K562 (cell line): ENCODE data around the gene ALS2CL. TPM values are rescaled to one million over a fixed set of nuclear protein-coding genes. Genes with fewer than 3 reads are reported as not detected.
A peak's percentile ranks its signal among the peaks of the same experiment; 100 is the strongest.

Source experiments
- ATAC-seq: fragments of 200-7000 bp; cut with Tn5 transposase; 3 replicates; pipeline ENCODE4 v1.9.1; 2020; ENCODE audit warnings: moderate library complexity
- BruUV-seq: library from RNA; stranded (reverse); fragments of 400-500 nt; replicated peaks from 2 replicates; lab custom pipeline; 2021; lab: Mats Ljungman, UMichigan
- CTCF ChIA-PET: fragments of 300-600 bp; formaldehyde crosslinking; extraction: SDS; loops from one replicate; lab custom pipeline; 2021; ENCODE audit warnings: low intra/inter-chr PET ratio; lab: Yijun Ruan, JAX
- POLR2A ChIA-PET: fragments of 300-600, 350-650 bp; sonication (Branson Sonifier 250); formaldehyde crosslinking; extraction: SDS; loops from one replicate; lab custom pipeline; 2021; ENCODE audit warnings: antibody characterized with exemption, inconsistent platforms; lab: Yijun Ruan, JAX
- DNase-seq, 4 experiments: peaks; one replicate each; pipeline versions ENCODE4 v3.0.0 to v3.0.0-alpha.2; 2011 to 2018; ENCODE audit warnings: low spot score in 3 of 4, mixed read lengths in 3 of 4; ENCODE audit errors: extremely low read depth in 1 of 4
- FAIRE-seq: peaks from 2 replicates; lab custom pipeline; 2011; peaks lifted over from hg19 to GRCh38; lab: Jason Lieb, UNC
- H2AFZ ChIP-seq: 2 replicates; pipeline ENCODE4 v1.6.0; 2011; ENCODE audit warnings: low read depth, low read length, control low read depth, inconsistent platforms
- H3K27ac ChIP-seq: fragments of 200-600 bp; 3 replicates; pipeline ENCODE4 v1.8.0; 2011; ENCODE audit warnings: low read depth, mild to moderate bottlenecking, control low read depth, inconsistent platforms, low read length, moderate library complexity, mixed read lengths; ENCODE audit errors: extremely low read depth
- H3K27me3 ChIP-seq, 2 experiments: fragments of 300-600 bp in 1 of 2; 2 replicates in 1 of 2; 3 replicates in 1 of 2; pipeline versions ENCODE4 v1.6.0 to v1.8.0; 2011; ENCODE audit warnings: inconsistent platforms in 2 of 2, low read length in 2 of 2, mild to moderate bottlenecking in 1 of 2, mixed read lengths in 1 of 2, moderate library complexity in 1 of 2; ENCODE audit not compliant: control insufficient read depth in 2 of 2, insufficient read depth in 2 of 2
- H3K36me3 ChIP-seq: fragments of 300-600 bp; 3 replicates; pipeline ENCODE4 v1.8.0; 2011; ENCODE audit warnings: mild to moderate bottlenecking, low read length, inconsistent platforms; ENCODE audit not compliant: control insufficient read depth, insufficient read depth
- H3K4me1 ChIP-seq, 2 experiments: fragments of 200-600 bp in 1 of 2; replicated peaks in 1 of 2; 2 replicates in 1 of 2; 3 replicates in 1 of 2; pipeline versions ENCODE4 v1.5.1 to v1.8.0; 2011; ENCODE audit warnings: inconsistent platforms in 2 of 2, low read length in 2 of 2, mild to moderate bottlenecking in 1 of 2, mixed read lengths in 1 of 2, moderate library complexity in 1 of 2; ENCODE audit not compliant: control insufficient read depth in 2 of 2, insufficient read depth in 2 of 2
- H3K4me2 ChIP-seq: 2 replicates; pipeline ENCODE4 v1.6.1; 2011; ENCODE audit warnings: low read length, control low read depth, inconsistent platforms, mixed read lengths; ENCODE audit not compliant: insufficient read depth
- H3K4me3 ChIP-seq: fragments of 200-600 bp; sonication (generic), shearing (Covaris generic); 2 replicates; pipeline ENCODE4 v1.5.1; 2016; ENCODE audit warnings: control low read depth, inconsistent platforms
- H3K79me2 ChIP-seq: fragments of 200-600 bp; 3 replicates; pipeline ENCODE4 v1.8.0; 2011; ENCODE audit warnings: low read length, inconsistent platforms; ENCODE audit not compliant: control insufficient read depth, insufficient read depth
- H3K9ac ChIP-seq, 2 experiments: 2 replicates each; pipeline versions ENCODE4 v1.6.0 to v1.6.1; 2011; ENCODE audit warnings: low read depth in 2 of 2, low read length in 2 of 2, control low read depth in 1 of 2, inconsistent platforms in 1 of 2, mild to moderate bottlenecking in 1 of 2, mixed read lengths in 1 of 2; ENCODE audit not compliant: insufficient read depth in 1 of 2
- H3K9me1 ChIP-seq: one replicate; pipeline ENCODE4 v1.6.0; 2011; ENCODE audit warnings: inconsistent platforms, mild to moderate bottlenecking, low read length, moderate library complexity; ENCODE audit not compliant: control insufficient read depth, insufficient read depth
- H3K9me3 ChIP-seq: replicated peaks from 2 replicates; pipeline ENCODE4 v1.5.1; 2011; ENCODE audit warnings: low read depth, low read length, inconsistent platforms; ENCODE audit not compliant: control insufficient read depth, insufficient read depth
- H4K20me1 ChIP-seq: replicated peaks from 2 replicates; pipeline ENCODE4 v1.6.1; 2011; ENCODE audit warnings: low read length, inconsistent platforms, mixed read lengths; ENCODE audit not compliant: control insufficient read depth, insufficient read depth
- CGGBP1 ChIP-seq: fragments of 250-450 bp; sonication (Bioruptor Pico); IDR thresholded peaks from 2 replicates; pipeline ENCODE4 v1.9.0; 2021; ENCODE audit warnings: mild to moderate bottlenecking
- MITF ChIP-seq: IDR thresholded peaks from 2 replicates; pipeline ENCODE4 v1.6.1; 2014; ENCODE audit warnings: antibody characterized with exemption
- POLR3A ChIP-seq: IDR thresholded peaks from 2 replicates; pipeline ENCODE4 v1.6.1; 2011; ENCODE audit warnings: borderline replicate concordance, mild to moderate bottlenecking, moderate library complexity; ENCODE audit not compliant: insufficient read length, insufficient read depth; ENCODE audit errors: extremely low read depth
- SIN3B ChIP-seq: fragments of 450-650 bp; IDR thresholded peaks from 2 replicates; pipeline ENCODE4 v1.6.1; 2017; ENCODE audit warnings: low read depth, mild to moderate bottlenecking, moderate library complexity
- SMC3 ChIP-seq: conservative IDR thresholded peaks from 2 replicates; pipeline ENCODE4 v1.6.1; 2011; ENCODE audit warnings: low read depth, low read length, improper control_type of control experiment; ENCODE audit not compliant: insufficient read depth
- TARDBP ChIP-seq: fragments of 450-650 bp; IDR thresholded peaks from 2 replicates; pipeline ENCODE4 v1.6.1; 2016
- TRIM24 ChIP-seq, 2 experiments: fragments of 450-650 bp; IDR thresholded peaks; 2 replicates each; pipeline ENCODE4 v1.6.1; 2016
- WHSC1 ChIP-seq: IDR thresholded peaks from one replicate; pipeline ENCODE4 v1.6.1; 2012; ENCODE audit warnings: low read length, control low read depth, inconsistent platforms
- ZMIZ1 ChIP-seq, 2 experiments: fragments of 150-350 bp in 1 of 2; IDR thresholded peaks; 2 replicates each; pipeline ENCODE4 v1.6.1; 2012 to 2016; ENCODE audit warnings: low read depth in 2 of 2, low read length in 2 of 2, mild to moderate bottlenecking in 1 of 2, moderate library complexity in 1 of 2
- ZNF140 ChIP-seq: fragments of 250-450 bp; sonication (Bioruptor Pico); IDR thresholded peaks from 2 replicates; pipeline ENCODE4 v1.8.0; 2021; ENCODE audit warnings: moderate library complexity, mild to moderate bottlenecking, inconsistent platforms
- ZNF165 ChIP-seq: fragments of 250-450 bp; sonication (Bioruptor Pico); IDR thresholded peaks from 2 replicates; pipeline ENCODE4 v1.4.0; 2020; ENCODE audit warnings: borderline replicate concordance
- ZNF79 ChIP-seq: fragments of 250-450 bp; sonication (Bioruptor Pico); IDR thresholded peaks from 2 replicates; pipeline ENCODE4 v1.4.0; 2020; ENCODE audit warnings: low read depth, mild to moderate bottlenecking, moderate library complexity
- WGBS: fragments of 100-300 bp; shearing (Covaris generic); methylation state at CpG from one replicate; pipeline ENCODE4 v1.1.6; 2016; ENCODE audit warnings: low coverage, mixed read lengths; ENCODE audit not compliant: insufficient coverage; ENCODE audit errors: missing lambda C conversion rate; 5-methylcytosine and 5-hydroxymethylcytosine counted together
- in situ Hi-C: fragments of 300-500 bp; cut with MboI; formaldehyde crosslinking; loops from 4 replicates; pipeline ENCODE4 v1.15.0; 2018; ENCODE audit warnings: inconsistent platforms, mixed read lengths
- intact Hi-C: fragments of 100-400 bp; cut with micrococcal nuclease; formaldehyde crosslinking; loops from 2 replicates; pipeline ENCODE4 v1.14.2; 2022
- polyA plus RNA-seq, 8 experiments: library from polyadenylated mRNA; depleted of rRNA in 4 of 8; stranded (reverse) in 5 of 8; unstranded in 3 of 8; fragments of >200 nt; fragmentation: Nextera tagmentation in 2 of 8; fragmentation: Illumina TruSeq in 1 of 8; extraction: Ambion mirVana in 2 of 8; extraction: Trizol in 1 of 8; gene quantifications; 2 replicates each; pipeline versions ENCODE4 v1.2.1 to v1.2.3, GENCODE V29; 2011 to 2014; ENCODE audit warnings: inconsistent platforms in 1 of 8, missing spikeins in 1 of 8
- total RNA-seq, 7 experiments: library from RNA; depleted of rRNA in 6 of 7; stranded (reverse); fragments of >200 nt in 6 of 7; fragmentation: Illumina TruSeq in 2 of 7; extraction: Trizol in 2 of 7; gene quantifications; 2 replicates each; pipeline versions ENCODE4 v1.2.1 to v1.2.3, GENCODE V29; 2011 to 2021; ENCODE audit warnings: low replicate concordance in 1 of 7

The ALS2CL gene
- total and polyA plus RNA-seq, 9 of the 15 experiments (the other 6 are each of a cell fraction or from before 2014, with no cell fraction given) = 0.03 to 0.13 (median 0.05) TPM; not detected in 3

- Histone ChIP-seq H2AFZ (no peak overlapping the region), H3K27me3 (peaks cover 10 to 49% of the 10 kb centered on the region in 2 experiments), H3K9me1 (no peaks in the 10 kb centered on the region), H3K79me2 (no peaks in the 10 kb centered on the region), H3K36me3 (no peaks in the 10 kb centered on the region), H3K4me3 (no peak overlapping the region), H3K4me2 (no peak overlapping the region), H3K27ac (no peak overlapping the region), H3K9ac (no peak overlapping the region), H4K20me1 (peaks cover 6% of the 10 kb centered on the region; the same call in 1 of the 2 replicates), H3K9me3 (no peaks in the 10 kb centered on the region), H3K4me1 (no peaks in the 10 kb centered on the region)
- ATAC-seq = peak; percentile 54
- intact Hi-C loops (no loop called here), in situ Hi-C loops (no loop called here)
- TF ChIP-seq CGGBP1 (CRISPR knock-in tag) = no peak
- no peak for TF ChIP-seq WHSC1
- TF ChIP-seq SMC3 = no peak
- TF ChIP-seq ZNF165 = no peak
- TF ChIP-seq ZMIZ1 (IDR thresholded peaks at IDR 0.05; ENCODE audit: low read depth in 2 of 2, low read length in 2 of 2) = no peak
- no peak for TF ChIP-seq POLR3A
- no peak for TF ChIP-seq TRIM24 (IDR thresholded peaks at IDR 0.05)
- no peak for TF ChIP-seq ZNF140 (CRISPR knock-in tag)
- no peak for TF ChIP-seq MITF
- TF ChIP-seq TARDBP = no peak
- no peak for TF ChIP-seq ZNF79 (CRISPR knock-in tag)
- TF ChIP-seq SIN3B = no peak
- no peak for DNase-seq
- no TSS peak for BruUV-seq
- FAIRE-seq = no peak
- WGBS = 3% methylated on average over 4 of the region's 4 CpGs
- ChIA-PET POLR2A (interaction anchor here (2.1 kb wide), 1 partner anchor 20 kb away, joined by 5 read pairs; no protein-coding TSS in a partner anchor), CTCF (no interaction called here)
Measured at GRCh38 chr3:46734773-46735172, 41.3 kb upstream of the ALS2CL start.
